ENCODE data around the gene AUTS2. TPM values are rescaled to one million over a fixed set of nuclear protein-coding genes. Genes with fewer than 3 reads are reported as not detected.

Gene AUTS2
- total and polyA plus RNA-seq, 2 experiments from 2014 or later = 32.0 to 91.0 TPM

GRCh38 chr7:70591643-70592042 is 993.4 kb downstream of the AUTS2 start:
- Histone ChIP-seq H3K4me2 (no peak overlapping the region), H3K4me1 (ENCODE audit: insufficient read depth) (peaks cover 18% of the 10 kb centered on the region), H3K79me2 (replicated peaks; ENCODE audit: insufficient read depth) (no peaks in the 10 kb centered on the region), H3K4me3 (no peak overlapping the region), H3K27me3 (ENCODE audit: insufficient read depth) (peaks cover 34% of the 10 kb centered on the region), H4K20me1 (replicated peaks; ENCODE audit: insufficient read depth) (no peaks in the 10 kb centered on the region; the same call in 1 of the 2 replicates), H3K9me2 (ENCODE audit: insufficient read depth) (no peaks in the 10 kb centered on the region), H3K36me3 (ENCODE audit: insufficient read depth) (no peaks in the 10 kb centered on the region), H2AFZ (no peak overlapping the region), H3F3A (replicated peaks; ENCODE audit: low read depth) (peaks cover 5% of the 10 kb centered on the region; the same call in 1 of the 2 replicates), H3K27ac (ENCODE audit: low read depth) (no peak overlapping the region)
- peaks cover 43% of the 10 kb centered on the region for H3K4me1 Mint-ChIP-seq
- H3K4me3 Mint-ChIP-seq = no peak overlapping the region
- H3K36me3 Mint-ChIP-seq (ENCODE audit: low read depth) = no peaks in the 10 kb centered on the region
- ATAC-seq (no peak), DNase-seq (ENCODE audit: low spot score) (no peak)
- peaks cover 28% of the 10 kb centered on the region for H3K27me3 Mint-ChIP-seq (ENCODE audit: insufficient read depth, low read depth, poor library complexity)
- TF ChIP-seq STAT1 (IDR thresholded peaks at IDR 0.05; ENCODE audit: unreplicated experiment) (no peak), ETS1 (IDR thresholded peaks at IDR 0.05) (no peak), REST (IDR thresholded peaks at IDR 0.05; ENCODE audit: unreplicated experiment) (no peak), CTCF (conservative IDR thresholded peaks at IDR 0.05; ENCODE audit: low read depth in 2 of 2) (no peak), ZNF114 (CRISPR knock-in tag; IDR thresholded peaks at IDR 0.05) (no peak), POLR2AphosphoS5 (IDR thresholded peaks at IDR 0.05; ENCODE audit: low read depth) (no peak), EZH2 (IDR thresholded peaks at IDR 0.05; ENCODE audit: low read depth, unreplicated experiment) (no peak), NANOG (IDR thresholded peaks at IDR 0.05; ENCODE audit: borderline replicate concordance) (no peak), CREB1 (CRISPR knock-in tag; IDR thresholded peaks at IDR 0.05; ENCODE audit: low read depth) (no peak), ZNF331 (CRISPR knock-in tag; IDR thresholded peaks at IDR 0.05; ENCODE audit: low read depth) (no peak), ZNF462 (CRISPR knock-in tag; IDR thresholded peaks at IDR 0.05) (no peak), EZH2phosphoT487 (IDR thresholded peaks at IDR 0.05; ENCODE audit: unreplicated experiment) (no peak), JUNB (IDR thresholded peaks at IDR 0.05; ENCODE audit: unreplicated experiment) (no peak)
- no peaks in the 10 kb centered on the region for H3K9me3 Mint-ChIP-seq
- H3K27ac Mint-ChIP-seq = no peak overlapping the region

Measured in GM23338 (cell line).